ENCODE results near the gene RIMS4. TPM values are rescaled to one million over a fixed set of nuclear protein-coding genes. Genes with fewer than 3 reads are reported as not detected.

Gene RIMS4
- total and polyA plus RNA-seq, 7 experiments from 2014 or later = not detected

DNA sequence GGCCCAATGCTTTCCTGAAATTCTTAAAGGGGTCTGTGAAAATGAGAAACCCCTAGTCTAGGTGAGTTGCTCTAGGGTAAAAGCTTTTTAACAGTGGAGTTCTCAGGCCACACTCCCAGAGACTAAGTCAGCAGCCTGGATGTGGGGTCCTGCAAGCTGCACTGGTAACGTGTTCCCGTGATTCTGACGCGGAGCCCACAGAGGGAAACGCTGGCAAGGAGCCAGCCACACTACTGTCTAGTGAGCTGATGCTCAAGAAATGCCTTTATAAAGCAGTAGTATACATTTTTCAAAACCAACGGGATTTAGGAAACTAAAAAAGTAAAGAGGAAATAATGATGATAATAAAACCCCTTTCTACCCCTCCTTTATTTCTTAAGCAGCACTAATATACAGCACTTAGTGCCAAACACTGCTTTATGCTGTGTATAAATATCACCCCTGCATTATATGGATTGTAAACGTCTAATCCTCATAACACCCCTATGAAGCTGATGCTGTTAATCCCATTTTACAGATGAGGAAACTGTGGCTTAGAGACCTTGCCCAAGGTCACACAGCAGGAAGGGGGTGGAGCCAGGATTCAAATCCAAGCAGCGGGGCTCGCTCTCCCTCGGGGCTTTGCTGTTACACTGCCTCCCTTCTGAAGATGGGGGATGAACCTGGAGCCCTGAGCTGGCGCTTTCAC lies 39.7 kb downstream of the RIMS4 start:
- no peak overlapping the region for H3K27ac ChIP-seq (ENCODE audit: low read depth, low read length)
- peaks cover 6 to 19% (median 13%) of the 10 kb centered on the region in 5 donors for H3K27me3 Mint-ChIP-seq
- H3K9me3 Mint-ChIP-seq = no peaks in the 10 kb centered on the region
- no peak overlapping the region for H3K4me3 ChIP-seq (ENCODE audit: low read length)
- H3K27ac Mint-ChIP-seq = no peak overlapping the region
- POLR2A ChIA-PET = no interaction called here
- ATAC-seq (no peak), DNase-seq (no peak)
- CTCF ChIA-PET = no interaction called here
- H3K4me3 Mint-ChIP-seq = no peak overlapping the region
- intact Hi-C loops (cut with micrococcal nuclease) = no loop called here
- H3K4me1 ChIP-seq (ENCODE audit: control insufficient read depth in 2 of 2, insufficient read depth in 2 of 2, low read length in 2 of 2) = no peaks in the 10 kb centered on the region
- no peaks in the 10 kb centered on the region for H3K36me3 ChIP-seq (ENCODE audit: control insufficient read depth in 2 of 3, insufficient read depth in 3 of 3, low read length in 3 of 3)
- H3K36me3 Mint-ChIP-seq = no peaks in the 10 kb centered on the region
- no peaks in the 10 kb centered on the region for H3K9me3 ChIP-seq (ENCODE audit: control insufficient read depth in 2 of 3, low read length in 3 of 3)
- peaks cover 0 to 4% of the 10 kb centered on the region in 2 donors for H3K27me3 ChIP-seq (ENCODE audit: control insufficient read depth in 2 of 2, insufficient read depth in 2 of 2, low read length in 2 of 2)
- H3K4me1 Mint-ChIP-seq = no peaks in the 10 kb centered on the region

DNA sequence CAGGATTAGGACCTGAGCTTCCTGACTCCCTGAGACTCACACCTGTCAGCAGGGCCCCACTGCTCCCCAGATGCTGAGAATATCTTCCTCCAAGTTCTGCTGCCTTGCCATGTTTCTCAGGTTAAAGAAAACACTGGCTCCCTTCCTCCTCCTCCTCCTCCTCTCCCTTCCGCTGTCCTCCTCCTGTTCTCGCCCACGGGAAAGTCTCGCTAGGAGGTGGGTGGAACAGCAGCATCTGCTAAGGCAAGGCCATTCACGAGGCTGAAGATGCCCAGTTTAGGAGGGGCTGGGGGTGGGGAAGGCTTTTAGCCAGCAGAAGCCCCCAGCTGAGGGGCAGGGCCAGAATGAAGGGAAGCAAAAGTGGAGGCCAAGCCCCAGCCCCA lies 40.9 kb downstream of the RIMS4 start:
- Mint-ChIP-seq H3K27me3 (peaks cover 6 to 19% (median 15%) of the 10 kb centered on the region in 5 donors), H3K27ac (peak overlapping the region in 1 of 9 donors; percentile 37), H3K36me3 (no peaks in the 10 kb centered on the region), H3K9me3 (no peaks in the 10 kb centered on the region), H3K4me3 (no peak overlapping the region), H3K4me1 (no peaks in the 10 kb centered on the region)
- ChIA-PET CTCF (no interaction called here), POLR2A (no interaction called here)
- Histone ChIP-seq H3K36me3 (ENCODE audit: control insufficient read depth in 2 of 3, insufficient read depth in 3 of 3, low read length in 3 of 3) (no peaks in the 10 kb centered on the region), H3K27ac (ENCODE audit: low read depth, low read length) (no peak overlapping the region), H3K4me1 (ENCODE audit: control insufficient read depth in 2 of 2, insufficient read depth in 2 of 2, low read length in 2 of 2) (no peaks in the 10 kb centered on the region), H3K4me3 (ENCODE audit: low read length) (no peak overlapping the region), H3K27me3 (ENCODE audit: control insufficient read depth in 2 of 2, insufficient read depth in 2 of 2, low read length in 2 of 2) (peaks cover 0 to 4% of the 10 kb centered on the region in 2 donors), H3K9me3 (ENCODE audit: control insufficient read depth in 2 of 3, low read length in 3 of 3) (no peaks in the 10 kb centered on the region)
- no peak for DNase-seq
- intact Hi-C loops (cut with micrococcal nuclease) = no loop called here
- no peak for ATAC-seq

DNA sequence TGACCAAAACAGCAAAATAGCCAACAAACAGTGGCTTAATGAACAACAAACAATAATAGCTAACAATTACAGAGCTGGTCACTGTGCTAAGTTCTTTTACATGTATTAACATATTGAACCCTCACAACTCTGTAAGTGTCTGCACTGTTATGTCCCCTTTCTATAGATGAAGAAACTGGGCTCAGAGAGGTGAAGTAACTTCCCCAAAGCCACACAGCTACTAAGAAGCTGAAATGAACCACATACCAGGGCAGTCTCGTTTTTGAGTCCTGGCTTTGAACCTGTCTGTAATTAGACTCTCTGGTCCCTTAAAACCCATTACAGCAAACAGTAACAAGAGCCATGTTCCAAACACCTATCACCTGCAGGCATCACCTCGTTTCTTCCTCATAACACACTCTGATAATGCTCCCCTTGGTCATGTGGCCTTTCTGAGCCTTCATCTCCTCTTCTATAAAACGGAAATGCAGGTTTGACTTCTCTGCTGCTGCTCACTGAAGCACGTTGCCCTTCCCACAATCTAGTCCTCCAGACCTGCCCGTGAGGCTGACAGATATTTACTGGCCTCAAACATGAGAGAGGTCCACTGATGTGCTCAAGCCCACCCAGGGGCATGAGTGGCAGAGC lies 41.4 kb downstream of the RIMS4 start:
- peaks cover 0 to 4% of the 10 kb centered on the region in 2 donors for H3K27me3 ChIP-seq (ENCODE audit: control insufficient read depth in 2 of 2, insufficient read depth in 2 of 2, low read length in 2 of 2)
- Mint-ChIP-seq H3K27ac (peak overlapping the region in 1 of 9 donors; percentile 37), H3K4me3 (no peak overlapping the region), H3K36me3 (no peaks in the 10 kb centered on the region), H3K9me3 (no peaks in the 10 kb centered on the region), H3K27me3 (peaks cover 6 to 23% (median 15%) of the 10 kb centered on the region in 5 donors), H3K4me1 (peaks cover 0 to 1% (median 0%) of the 10 kb centered on the region in 7 donors)
- no peaks in the 10 kb centered on the region for H3K9me3 ChIP-seq (ENCODE audit: control insufficient read depth in 2 of 3, low read length in 3 of 3)
- ChIA-PET POLR2A (no interaction called here), CTCF (no interaction called here)
- intact Hi-C loops (cut with micrococcal nuclease) = no loop called here
- ATAC-seq (no peak), DNase-seq (no peak)
- H3K4me1 ChIP-seq (ENCODE audit: control insufficient read depth in 2 of 2, insufficient read depth in 2 of 2, low read length in 2 of 2) = no peaks in the 10 kb centered on the region
- no peaks in the 10 kb centered on the region for H3K36me3 ChIP-seq (ENCODE audit: control insufficient read depth in 2 of 3, insufficient read depth in 3 of 3, low read length in 3 of 3)
- no peak overlapping the region for H3K4me3 ChIP-seq (ENCODE audit: low read length)
- no peak overlapping the region for H3K27ac ChIP-seq (ENCODE audit: low read depth, low read length)

DNA sequence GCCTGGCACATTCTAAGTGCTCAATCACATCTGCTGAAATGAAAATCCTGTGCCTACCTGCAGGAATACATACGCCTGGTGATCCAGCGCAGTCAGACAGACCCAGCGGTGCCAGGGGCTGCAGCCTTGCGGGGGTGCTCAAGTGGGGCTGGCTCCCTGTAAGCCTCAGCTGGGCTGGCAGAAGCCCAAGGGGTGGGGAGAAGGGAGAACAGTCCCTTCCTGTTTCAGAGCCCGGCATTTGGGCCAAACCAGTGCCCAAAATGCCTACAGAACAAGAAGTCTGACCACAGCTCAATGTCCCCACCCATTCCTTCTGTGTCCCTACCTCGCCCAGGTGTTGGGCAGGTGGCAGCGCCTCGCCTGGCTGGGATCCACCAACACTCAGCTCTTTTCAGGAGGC lies 42.1 kb downstream of the RIMS4 start:
- intact Hi-C loops (cut with micrococcal nuclease) = no loop called here
- Mint-ChIP-seq H3K27ac (no peak overlapping the region), H3K4me3 (no peak overlapping the region), H3K9me3 (no peaks in the 10 kb centered on the region), H3K27me3 (peaks cover 6 to 26% (median 15%) of the 10 kb centered on the region in 5 donors), H3K36me3 (no peaks in the 10 kb centered on the region), H3K4me1 (peaks cover 0 to 1% (median 0%) of the 10 kb centered on the region in 7 donors)
- Histone ChIP-seq H3K36me3 (ENCODE audit: control insufficient read depth in 2 of 3, insufficient read depth in 3 of 3, low read length in 3 of 3) (no peaks in the 10 kb centered on the region), H3K27ac (ENCODE audit: low read depth, low read length) (no peak overlapping the region), H3K9me3 (ENCODE audit: control insufficient read depth in 2 of 3, low read length in 3 of 3) (no peaks in the 10 kb centered on the region), H3K27me3 (ENCODE audit: control insufficient read depth in 2 of 2, insufficient read depth in 2 of 2, low read length in 2 of 2) (peaks cover 0 to 4% of the 10 kb centered on the region in 2 donors), H3K4me1 (ENCODE audit: control insufficient read depth in 2 of 2, insufficient read depth in 2 of 2, low read length in 2 of 2) (no peaks in the 10 kb centered on the region), H3K4me3 (ENCODE audit: low read length) (no peak overlapping the region)
- ChIA-PET CTCF (no interaction called here), POLR2A (no interaction called here)
- DNase-seq = no peak
- ATAC-seq = no peak

DNA sequence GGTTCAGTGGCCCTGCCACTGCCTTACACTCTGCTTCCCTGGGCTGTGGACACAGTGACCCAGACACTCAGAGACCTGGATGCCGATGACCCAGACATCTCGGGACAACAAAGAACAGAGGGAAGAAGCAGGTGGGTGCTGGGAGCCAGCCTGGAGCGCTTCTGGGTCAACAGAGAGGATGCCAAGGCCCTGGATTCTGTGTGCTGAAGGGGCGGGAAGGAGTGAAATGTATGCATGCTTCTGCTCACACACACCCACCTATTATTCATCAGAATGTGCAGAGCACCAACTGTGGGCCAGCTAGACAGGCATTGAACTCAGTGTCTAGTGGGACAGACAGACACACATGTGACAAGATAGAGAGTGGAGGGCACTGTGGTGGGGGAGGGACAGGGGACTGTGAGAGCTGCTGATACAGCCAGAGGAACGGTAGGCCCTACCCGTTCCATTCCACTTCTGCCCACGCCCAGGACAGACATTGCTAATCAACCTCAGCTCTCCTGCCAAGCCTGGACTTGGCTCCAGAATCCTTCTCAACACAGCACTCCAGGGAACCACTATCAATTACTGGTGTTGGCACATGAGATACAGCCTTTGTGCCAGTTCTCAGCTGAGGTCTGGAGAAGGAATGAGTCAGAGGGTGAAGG lies 44.5 kb downstream of the RIMS4 start:
- ChIA-PET POLR2A (no interaction called here), CTCF (no interaction called here)
- DNase-seq (no peak), ATAC-seq (no peak)
- H3K27ac Mint-ChIP-seq = no peak overlapping the region
- H3K4me3 Mint-ChIP-seq = no peak overlapping the region
- H3K27me3 Mint-ChIP-seq = peaks cover 0 to 20% (median 6%) of the 10 kb centered on the region in 5 donors
- Histone ChIP-seq H3K4me3 (ENCODE audit: low read length) (no peak overlapping the region), H3K27ac (ENCODE audit: low read depth, low read length) (no peak overlapping the region), H3K27me3 (ENCODE audit: control insufficient read depth in 2 of 2, insufficient read depth in 2 of 2, low read length in 2 of 2) (peaks cover 0 to 4% of the 10 kb centered on the region in 2 donors), H3K4me1 (ENCODE audit: control insufficient read depth in 2 of 2, insufficient read depth in 2 of 2, low read length in 2 of 2) (no peaks in the 10 kb centered on the region), H3K9me3 (ENCODE audit: control insufficient read depth in 2 of 3, low read length in 3 of 3) (no peaks in the 10 kb centered on the region), H3K36me3 (ENCODE audit: control insufficient read depth in 2 of 3, insufficient read depth in 3 of 3, low read length in 3 of 3) (no peaks in the 10 kb centered on the region)
- H3K4me1 Mint-ChIP-seq = peaks cover 0 to 1% (median 0%) of the 10 kb centered on the region in 7 donors
- intact Hi-C loops (cut with micrococcal nuclease) = no loop called here
- H3K9me3 Mint-ChIP-seq = no peaks in the 10 kb centered on the region
- no peaks in the 10 kb centered on the region for H3K36me3 Mint-ChIP-seq

DNA sequence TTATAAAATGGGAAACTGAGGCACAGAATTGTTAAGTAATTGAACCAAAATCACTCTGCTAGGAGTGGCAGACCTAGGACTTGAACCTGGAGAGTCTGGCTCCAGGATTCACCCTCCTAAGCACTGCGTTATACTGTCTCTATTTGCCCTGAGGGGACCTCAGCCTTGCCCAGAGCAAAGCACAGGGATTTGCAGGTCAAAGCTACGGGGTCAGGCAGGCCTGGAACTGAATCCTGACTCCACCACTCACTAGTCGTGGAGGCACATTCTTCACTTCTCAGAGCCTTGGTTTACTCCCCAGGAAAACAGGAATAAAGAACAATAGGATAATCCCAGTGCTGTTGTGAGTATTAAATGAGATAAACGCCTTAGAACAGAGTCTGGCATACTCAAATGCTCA lies 45.3 kb downstream of the RIMS4 start:
- no peak for DNase-seq
- ChIA-PET POLR2A (no interaction called here), CTCF (no interaction called here)
- no peak overlapping the region for H3K27ac ChIP-seq (ENCODE audit: low read depth, low read length)
- H3K4me3 ChIP-seq (ENCODE audit: low read length) = no peak overlapping the region
- Mint-ChIP-seq H3K36me3 (no peaks in the 10 kb centered on the region), H3K4me3 (no peak overlapping the region), H3K9me3 (no peaks in the 10 kb centered on the region), H3K27ac (no peak overlapping the region), H3K4me1 (peaks cover 0 to 1% (median 0%) of the 10 kb centered on the region in 7 donors), H3K27me3 (peaks cover 0 to 20% (median 6%) of the 10 kb centered on the region in 5 donors)
- no peaks in the 10 kb centered on the region for H3K36me3 ChIP-seq (ENCODE audit: control insufficient read depth in 2 of 3, insufficient read depth in 3 of 3, low read length in 3 of 3)
- intact Hi-C loops (cut with micrococcal nuclease) = no loop called here
- H3K9me3 ChIP-seq (ENCODE audit: control insufficient read depth in 2 of 3, low read length in 3 of 3) = no peaks in the 10 kb centered on the region
- no peaks in the 10 kb centered on the region for H3K4me1 ChIP-seq (ENCODE audit: control insufficient read depth in 2 of 2, insufficient read depth in 2 of 2, low read length in 2 of 2)
- peaks cover 0 to 4% of the 10 kb centered on the region in 2 donors for H3K27me3 ChIP-seq (ENCODE audit: control insufficient read depth in 2 of 2, insufficient read depth in 2 of 2, low read length in 2 of 2)
- ATAC-seq = no peak
